DOHH2 (cell line): ENCODE results near the gene TPO.

Experiments used
- H3F3A ChIP-seq: fragments of 200-600 bp; sonication (generic), shearing (Covaris generic); 2 replicates; pipeline ENCODE4 v1.6.0; 2016; ENCODE audit warnings: antibody characterized with exemption, mild to moderate bottlenecking; ENCODE audit not compliant: control insufficient read depth, insufficient read depth
- H3K27ac ChIP-seq: fragments of 200-600 bp; sonication (generic); 2 replicates; pipeline ENCODE4 v1.5.1; 2014; ENCODE audit warnings: low read depth, mild to moderate bottlenecking, low read length, moderate library complexity
- H3K27me3 ChIP-seq: fragments of 200-600 bp; sonication (generic); 2 replicates; pipeline ENCODE4 v1.6.1; 2014; ENCODE audit warnings: mild to moderate bottlenecking, low read length, mixed read lengths; ENCODE audit not compliant: control insufficient read depth
- H3K36me3 ChIP-seq: fragments of 200-600 bp; sonication (generic); 2 replicates; pipeline ENCODE4 v1.6.1; 2014; ENCODE audit warnings: mild to moderate bottlenecking, low read length, moderate library complexity, mixed read lengths; ENCODE audit not compliant: control insufficient read depth
- H3K4me1 ChIP-seq: fragments of 200-600 bp; sonication (generic); 2 replicates; pipeline ENCODE4 v1.6.1; 2014; ENCODE audit warnings: mild to moderate bottlenecking, low read length, mixed read lengths; ENCODE audit not compliant: control insufficient read depth
- H3K4me2 ChIP-seq: fragments of 200-600 bp; sonication (generic); 2 replicates; pipeline ENCODE4 v1.6.0; 2014; ENCODE audit warnings: mild to moderate bottlenecking, low read length, moderate library complexity
- H3K4me3 ChIP-seq: fragments of 200-600 bp; sonication (generic); 2 replicates; pipeline ENCODE4 v1.5.1; 2014; ENCODE audit warnings: mild to moderate bottlenecking, low read length, mixed read lengths
- H3K79me2 ChIP-seq: fragments of 200-600 bp; sonication (generic); 2 replicates; pipeline ENCODE4 v1.6.1; 2014; ENCODE audit warnings: mild to moderate bottlenecking, low read length, mixed read lengths; ENCODE audit not compliant: control insufficient read depth
- H3K9me2 ChIP-seq: fragments of 200-600 bp; sonication (generic); replicated peaks from 2 replicates; pipeline ENCODE4 v1.6.1; 2014; ENCODE audit warnings: mild to moderate bottlenecking, low read length, mixed read lengths; ENCODE audit not compliant: control insufficient read depth
- H3K9me3 ChIP-seq: fragments of 200-600 bp; sonication (generic); 2 replicates; pipeline ENCODE4 v1.6.1; 2014; ENCODE audit warnings: antibody characterized with exemption, low read length, mixed read lengths; ENCODE audit not compliant: control insufficient read depth, insufficient read depth
- H4K20me1 ChIP-seq: fragments of 200-600 bp; sonication (generic); 2 replicates; pipeline ENCODE4 v1.6.0; 2014; ENCODE audit warnings: low read depth, mild to moderate bottlenecking, antibody characterized with exemption, low read length, moderate library complexity; ENCODE audit not compliant: control insufficient read depth, insufficient read depth
- EZH2phosphoT487 ChIP-seq: fragments of 200-600 bp; sonication (generic); IDR thresholded peaks from 2 replicates; pipeline ENCODE4 v1.6.1; 2017; ENCODE audit warnings: borderline replicate concordance, mild to moderate bottlenecking, antibody characterized with exemption, low read length, moderate library complexity, mixed read lengths
- TF ChIP-seq, protein P1 (sequence below): fragments of 200-600 bp; sonication (generic); IDR thresholded peaks from one replicate; pipeline ENCODE4 v1.5.1; 2014; ENCODE audit warnings: antibody characterized with exemption, mild to moderate bottlenecking, low read depth, low read length; ENCODE audit not compliant: poor library complexity, severe bottlenecking

The TPO gene

DNA sequence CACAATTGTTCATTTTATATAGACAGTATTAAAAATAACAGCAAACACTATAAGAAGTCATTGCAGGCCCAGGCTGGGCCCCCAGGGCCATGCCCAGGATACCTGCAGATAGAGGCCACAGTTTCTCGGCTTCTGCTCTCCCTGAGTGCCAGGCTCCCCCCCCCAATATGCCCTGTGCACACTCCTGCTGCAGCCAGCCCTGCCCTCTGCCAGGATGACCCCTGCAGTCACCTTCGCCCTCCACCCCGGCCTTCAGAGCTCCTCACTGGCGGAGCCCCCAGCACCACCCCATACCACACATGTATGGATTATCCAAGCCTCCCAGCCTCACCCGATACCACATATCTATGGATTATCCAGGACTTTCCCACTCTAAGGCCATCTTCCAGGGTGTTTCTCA is 104.5 kb downstream of the TPO start:
- Histone ChIP-seq H3F3A (no peaks in the 10 kb centered on the region), H3K27ac (no peak overlapping the region), H3K4me3 (no peak overlapping the region), H3K79me2 (no peaks in the 10 kb centered on the region), H3K4me2 (no peak overlapping the region), H3K36me3 (no peaks in the 10 kb centered on the region), H3K27me3 (no peaks in the 10 kb centered on the region), H3K4me1 (no peaks in the 10 kb centered on the region), H3K9me3 (peaks cover 4% of the 10 kb centered on the region; the same call in 1 of the 2 replicates), H4K20me1 (no peaks in the 10 kb centered on the region), H3K9me2 (no peaks in the 10 kb centered on the region)
- no peak for TF ChIP-seq EZH2phosphoT487
- TF ChIP-seq, protein P1, sequence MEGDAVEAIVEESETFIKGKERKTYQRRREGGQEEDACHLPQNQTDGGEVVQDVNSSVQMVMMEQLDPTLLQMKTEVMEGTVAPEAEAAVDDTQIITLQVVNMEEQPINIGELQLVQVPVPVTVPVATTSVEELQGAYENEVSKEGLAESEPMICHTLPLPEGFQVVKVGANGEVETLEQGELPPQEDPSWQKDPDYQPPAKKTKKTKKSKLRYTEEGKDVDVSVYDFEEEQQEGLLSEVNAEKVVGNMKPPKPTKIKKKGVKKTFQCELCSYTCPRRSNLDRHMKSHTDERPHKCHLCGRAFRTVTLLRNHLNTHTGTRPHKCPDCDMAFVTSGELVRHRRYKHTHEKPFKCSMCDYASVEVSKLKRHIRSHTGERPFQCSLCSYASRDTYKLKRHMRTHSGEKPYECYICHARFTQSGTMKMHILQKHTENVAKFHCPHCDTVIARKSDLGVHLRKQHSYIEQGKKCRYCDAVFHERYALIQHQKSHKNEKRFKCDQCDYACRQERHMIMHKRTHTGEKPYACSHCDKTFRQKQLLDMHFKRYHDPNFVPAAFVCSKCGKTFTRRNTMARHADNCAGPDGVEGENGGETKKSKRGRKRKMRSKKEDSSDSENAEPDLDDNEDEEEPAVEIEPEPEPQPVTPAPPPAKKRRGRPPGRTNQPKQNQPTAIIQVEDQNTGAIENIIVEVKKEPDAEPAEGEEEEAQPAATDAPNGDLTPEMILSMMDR: no peak

DNA sequence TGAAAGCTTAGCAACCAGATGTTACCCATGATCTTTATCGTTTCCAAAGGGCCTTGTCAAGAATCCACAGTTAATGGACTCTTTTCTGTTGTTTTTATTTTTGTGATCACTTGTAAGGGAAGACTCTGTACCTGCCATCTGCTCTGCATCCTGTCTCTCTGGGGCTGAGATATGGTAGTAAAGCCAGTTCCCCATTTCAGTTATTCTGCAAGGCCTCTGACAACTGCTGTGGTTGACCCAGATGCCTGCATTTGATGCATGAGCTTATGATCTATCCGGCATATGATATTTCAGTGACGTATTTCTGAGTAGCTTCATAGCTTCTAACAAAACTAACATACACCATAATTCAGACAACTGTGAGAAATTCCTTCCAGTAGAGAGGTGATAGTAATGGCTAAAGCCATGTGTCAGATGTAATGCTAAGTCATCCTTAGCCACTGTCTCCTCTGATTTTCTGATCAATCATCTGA is 105.1 kb downstream of the TPO start:
- Histone ChIP-seq H3K4me3 (no peak overlapping the region), H3K9me2 (no peaks in the 10 kb centered on the region), H3K36me3 (no peaks in the 10 kb centered on the region), H3K9me3 (no peaks in the 10 kb centered on the region; the same call in 1 of the 2 replicates), H3K4me2 (no peak overlapping the region), H4K20me1 (no peaks in the 10 kb centered on the region), H3K27ac (no peak overlapping the region), H3K79me2 (no peaks in the 10 kb centered on the region), H3K4me1 (no peaks in the 10 kb centered on the region), H3F3A (no peaks in the 10 kb centered on the region), H3K27me3 (no peaks in the 10 kb centered on the region)
- TF ChIP-seq, protein P1: no peak
- no peak for TF ChIP-seq EZH2phosphoT487

DNA sequence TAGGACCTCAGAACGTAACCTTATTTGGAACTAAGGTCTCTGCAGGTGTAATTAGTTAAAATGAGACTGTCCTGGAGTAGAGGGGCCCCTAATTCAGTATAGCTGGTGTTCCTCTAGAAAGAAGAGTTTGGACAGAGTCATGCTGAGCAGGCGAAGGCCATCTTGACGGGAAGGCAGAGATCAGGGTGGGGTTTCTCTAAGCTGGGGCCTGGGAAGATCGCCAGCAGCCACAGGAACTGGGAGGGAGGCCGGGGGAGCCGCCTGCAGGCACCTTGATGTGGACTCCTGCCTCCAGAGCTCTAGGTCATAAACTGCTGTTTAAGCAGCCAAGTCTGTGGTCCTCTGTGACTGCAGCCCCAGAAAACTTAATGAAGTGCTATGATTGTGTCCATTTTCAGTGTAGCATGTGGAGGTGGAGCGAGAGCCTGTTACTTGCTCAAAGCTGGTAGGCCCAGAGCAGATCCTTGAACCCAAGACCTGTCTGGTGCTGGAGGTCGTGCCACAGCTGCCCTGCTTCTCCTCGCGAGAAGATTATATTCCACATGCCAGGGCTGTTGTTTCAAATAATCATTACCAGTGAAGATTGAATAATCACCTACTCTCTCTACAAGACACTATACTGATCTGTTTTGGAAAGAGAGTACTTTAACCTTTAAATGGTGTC is 105.7 kb downstream of the TPO start:
- no peaks in the 10 kb centered on the region for H3K36me3 ChIP-seq
- no peaks in the 10 kb centered on the region for H3K9me2 ChIP-seq
- no peak overlapping the region for H3K4me2 ChIP-seq
- no peaks in the 10 kb centered on the region for H3K4me1 ChIP-seq
- no peaks in the 10 kb centered on the region; the same call in 1 of the 2 replicates for H3K9me3 ChIP-seq
- H3K4me3 ChIP-seq: no peak overlapping the region
- H3F3A ChIP-seq: no peaks in the 10 kb centered on the region
- H3K79me2 ChIP-seq: no peaks in the 10 kb centered on the region
- no peaks in the 10 kb centered on the region for H4K20me1 ChIP-seq
- no peaks in the 10 kb centered on the region for H3K27me3 ChIP-seq
- TF ChIP-seq EZH2phosphoT487: no peak
- TF ChIP-seq, protein P1: no peak
- no peak overlapping the region for H3K27ac ChIP-seq
